HG03354 (cell line): ENCODE results near the gene LRP1B.
"Not testable (repeated sequence)": the region's sequence is repeated elsewhere in the genome, so short reads cannot be mapped to it uniquely, and the experiment has no call there.

ENCODE experiments used
- ATAC-seq: cut with Tn5 transposase; IDR thresholded peaks from one replicate; pipeline ENCODE4 v1.9.1; 2021; ENCODE audit warnings: mild to moderate bottlenecking; ENCODE audit not compliant: unreplicated experiment, poor library complexity, severe bottlenecking

LRP1B gene

DNA sequence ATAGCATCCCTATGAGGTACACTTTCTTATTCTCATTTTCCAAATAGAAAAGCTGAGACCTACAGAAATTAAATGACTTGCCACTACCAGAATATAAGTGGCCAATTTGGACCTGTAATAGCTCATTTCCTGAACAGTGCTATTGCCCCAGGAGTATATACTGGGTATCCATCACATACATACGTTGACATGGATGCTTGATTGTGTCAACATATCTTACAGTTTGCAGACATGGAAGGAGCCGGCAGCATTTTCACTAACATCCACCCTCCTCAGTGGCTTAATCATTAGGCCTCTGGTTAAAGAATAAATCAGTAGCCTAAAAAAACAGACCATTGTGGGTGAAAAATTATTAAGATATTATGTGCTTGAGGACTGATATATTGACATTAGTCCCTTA lies 829.3 kb downstream of the LRP1B start:
- ATAC-seq, result no peak

DNA sequence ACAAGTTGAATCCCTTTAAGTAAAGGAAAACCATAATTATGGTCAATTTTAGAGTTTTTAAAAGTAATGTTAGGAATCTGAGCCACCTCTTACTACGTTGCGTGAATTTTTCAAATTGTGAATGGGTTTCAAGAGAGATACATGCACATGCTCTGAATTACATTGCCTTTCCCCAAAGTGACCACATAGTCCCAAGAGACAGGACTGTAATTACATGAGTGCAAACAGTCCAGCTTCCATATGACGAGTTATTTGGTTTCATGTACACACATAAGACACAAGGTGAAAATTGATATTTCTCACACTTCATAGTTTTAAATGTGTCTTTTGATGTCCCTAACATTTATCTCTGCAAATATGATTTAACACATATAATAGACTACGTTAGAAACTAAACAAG lies 850.8 kb downstream of the LRP1B start:
- no peak for ATAC-seq

DNA sequence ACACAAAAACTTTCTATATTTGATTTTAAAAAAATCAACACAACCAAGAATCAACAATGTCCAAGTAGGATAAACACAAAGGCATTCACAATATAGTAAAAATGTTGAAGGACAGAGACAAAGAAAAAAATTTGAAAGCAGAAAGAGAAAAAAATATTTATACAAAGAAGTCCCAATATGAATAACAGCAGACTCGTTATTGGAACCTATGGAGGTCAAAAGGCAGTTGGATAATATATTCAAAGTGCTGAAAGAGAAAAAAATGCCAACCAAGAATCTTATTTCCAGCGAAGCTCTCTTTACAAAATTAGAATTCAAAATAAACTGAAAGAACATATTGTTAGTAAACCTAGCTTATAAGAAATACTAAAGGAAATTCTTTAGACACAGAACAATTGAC lies 859.5 kb downstream of the LRP1B start:
- ATAC-seq, result no peak

DNA sequence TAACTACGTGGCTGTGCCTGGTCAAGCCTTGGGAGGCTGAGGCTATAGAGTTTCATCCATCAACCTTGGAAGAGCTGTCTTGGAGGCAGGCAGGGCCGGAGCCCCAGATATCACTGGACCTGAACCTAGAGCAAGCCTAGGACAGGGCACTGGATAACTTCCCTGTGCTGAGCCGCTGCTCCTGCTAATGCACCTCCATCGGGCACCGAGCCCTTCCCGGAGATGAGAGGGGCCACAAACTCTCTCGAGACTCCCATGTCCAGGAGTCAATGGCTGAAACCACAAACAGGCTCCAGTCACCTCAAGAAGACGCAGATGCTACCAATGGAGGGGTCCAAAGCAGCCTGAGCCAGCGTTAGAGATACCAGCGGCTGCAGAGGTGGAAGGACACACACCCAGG lies 866.0 kb downstream of the LRP1B start:
- ATAC-seq, result no peak

DNA sequence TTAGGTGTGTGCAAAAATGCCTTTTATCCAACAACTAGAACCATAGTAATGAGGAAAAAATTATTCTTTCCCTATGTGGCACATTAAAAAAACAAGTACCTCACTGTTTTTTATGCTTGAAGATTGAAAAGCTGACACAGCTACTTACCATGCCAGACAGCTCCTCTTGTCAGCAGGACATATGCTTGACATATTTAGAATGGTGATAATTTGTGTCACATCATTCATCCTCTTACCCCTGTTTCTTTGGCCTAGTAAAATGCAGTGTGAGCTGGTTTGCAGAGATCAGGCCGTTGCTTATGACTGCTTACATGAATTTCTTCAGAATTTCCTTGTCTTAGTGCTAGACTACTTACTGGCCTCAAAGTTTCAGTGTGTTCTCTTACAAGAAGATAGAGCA lies 869.9 kb downstream of the LRP1B start:
- no peak for ATAC-seq

DNA sequence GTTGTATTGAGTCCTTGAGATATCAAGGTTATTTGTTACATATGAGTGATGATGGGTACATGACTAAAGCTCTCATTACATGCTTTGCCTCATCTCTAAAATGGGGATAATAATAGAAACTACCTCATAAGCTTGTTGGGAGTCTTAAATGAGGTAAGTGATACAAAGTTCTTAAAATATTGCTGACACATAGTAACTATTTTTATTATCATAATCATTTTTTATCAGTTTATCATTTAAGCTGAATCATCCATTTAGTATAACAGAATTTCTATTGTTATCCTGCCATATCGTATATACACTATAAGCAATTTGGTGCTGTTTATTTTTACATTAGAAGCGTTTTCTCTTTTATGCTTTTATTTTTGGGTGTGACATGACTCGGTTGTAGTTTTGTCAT lies 871.1 kb downstream of the LRP1B start:
- ATAC-seq, result no peak

DNA sequence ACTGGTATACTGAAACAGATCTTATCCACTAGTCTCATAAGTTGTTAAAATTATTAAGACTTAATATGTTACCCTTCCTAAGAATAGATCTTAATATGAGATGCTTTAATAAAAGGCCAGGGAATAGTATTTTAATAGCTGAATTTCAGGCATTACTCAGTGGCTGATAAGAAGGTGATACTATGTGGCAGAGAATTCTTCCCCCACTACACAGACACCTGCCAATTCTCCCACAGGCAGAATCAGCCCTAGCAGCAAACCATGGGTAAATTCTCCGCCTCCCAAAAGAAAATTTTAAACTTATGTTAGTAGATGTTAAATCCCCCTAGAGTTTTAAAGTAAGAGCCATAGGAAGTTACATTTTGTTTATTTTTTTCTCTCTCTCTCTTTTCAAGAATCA lies 888.8 kb downstream of the LRP1B start:
- ATAC-seq, result no peak

DNA sequence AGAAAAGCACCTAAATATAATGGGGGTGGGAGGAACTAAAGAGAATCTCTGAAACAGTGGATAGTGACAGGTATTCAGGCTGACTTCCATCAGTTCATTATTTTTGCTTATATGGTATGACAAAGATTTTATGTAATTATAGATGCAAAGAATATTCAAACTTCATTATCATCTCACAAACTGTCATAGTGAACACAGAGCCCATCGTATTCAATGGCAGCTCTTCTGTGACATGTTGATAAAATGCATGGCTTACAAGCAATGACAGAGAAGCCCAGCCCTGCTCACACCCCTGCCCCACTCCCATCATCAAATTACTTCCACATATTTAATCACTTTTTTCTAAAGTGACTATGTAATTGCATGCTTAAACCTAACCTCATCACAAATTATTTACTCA lies 904.3 kb downstream of the LRP1B start:
- no peak for ATAC-seq

DNA sequence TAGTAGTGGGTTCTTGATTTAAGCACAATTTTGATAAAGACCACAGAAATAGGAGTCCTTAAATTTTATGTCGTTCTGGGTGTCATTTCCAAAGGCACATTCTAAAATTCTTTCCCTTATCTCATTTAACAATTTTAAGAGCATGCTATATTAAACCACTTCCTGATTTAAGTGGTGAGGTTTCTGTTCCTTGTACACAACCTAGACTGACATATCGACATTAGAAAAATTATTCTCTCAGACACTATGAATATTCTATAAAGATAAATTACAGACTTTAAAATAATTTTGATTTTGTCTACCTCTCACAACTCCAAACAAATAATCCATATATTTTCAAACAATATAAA lies 923.8 kb downstream of the LRP1B start:
- no peak for ATAC-seq

DNA sequence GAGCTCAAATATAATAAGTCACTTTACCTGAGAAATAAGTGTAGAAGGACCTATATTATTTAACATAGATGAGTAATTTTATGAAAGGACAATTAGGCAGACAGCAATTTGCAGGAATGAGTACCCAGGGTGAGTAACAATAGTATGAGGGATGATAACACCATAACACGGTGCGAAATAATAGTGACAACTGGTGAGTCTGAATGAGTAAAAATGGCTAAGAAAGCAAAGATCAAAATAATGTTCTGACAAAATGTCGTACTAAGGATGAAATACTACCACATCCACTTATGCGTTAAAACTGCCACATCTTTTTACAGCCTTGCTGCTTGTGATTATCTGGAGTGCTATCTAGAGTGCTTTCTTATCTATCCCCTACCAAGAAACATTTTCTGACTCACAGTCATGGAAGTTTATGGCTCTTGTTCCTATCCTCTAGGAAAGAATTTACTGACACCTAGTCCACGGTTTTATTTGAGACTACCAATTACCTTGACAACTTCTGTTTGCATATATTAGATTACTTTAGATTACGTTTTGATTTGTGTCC lies 929.7 kb downstream of the LRP1B start:
- no peak for ATAC-seq

DNA sequence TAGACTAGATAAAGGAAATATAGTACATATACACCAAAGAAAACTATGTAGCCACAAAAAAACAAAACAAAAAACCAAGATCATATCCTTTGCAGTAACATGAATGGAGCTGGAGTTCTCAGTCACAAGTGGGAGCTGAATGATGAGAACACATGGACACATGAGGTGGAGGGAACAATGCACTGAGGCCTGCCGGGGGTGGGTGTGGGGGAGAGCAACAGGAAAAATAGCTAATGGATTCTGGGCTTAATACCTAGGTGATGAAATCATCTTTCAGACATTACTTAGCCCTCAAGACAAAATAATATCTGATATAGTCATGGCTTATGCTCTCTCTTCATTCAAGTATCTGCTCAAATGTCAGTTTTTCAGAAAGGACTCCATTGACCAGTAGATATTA lies 930.6 kb downstream of the LRP1B start:
- no peak for ATAC-seq

DNA sequence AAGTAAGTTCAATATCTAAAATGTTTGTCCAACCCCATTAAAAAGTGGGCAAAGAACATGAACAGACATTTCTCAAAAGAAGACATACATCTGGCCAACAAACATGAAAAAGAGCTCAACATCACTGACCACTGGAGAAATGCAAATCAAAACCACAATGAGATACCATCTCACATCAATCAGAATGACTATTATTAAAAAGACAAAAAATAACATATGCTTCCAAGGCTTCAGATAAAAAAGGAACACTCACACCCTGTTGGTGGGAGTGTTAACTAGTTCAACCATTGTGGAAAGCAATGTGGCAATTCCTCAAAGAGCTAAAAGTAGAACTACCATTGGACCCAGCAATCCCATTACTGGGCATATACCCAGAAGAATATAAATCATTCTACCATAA lies 931.1 kb downstream of the LRP1B start:
- no peak for ATAC-seq

DNA sequence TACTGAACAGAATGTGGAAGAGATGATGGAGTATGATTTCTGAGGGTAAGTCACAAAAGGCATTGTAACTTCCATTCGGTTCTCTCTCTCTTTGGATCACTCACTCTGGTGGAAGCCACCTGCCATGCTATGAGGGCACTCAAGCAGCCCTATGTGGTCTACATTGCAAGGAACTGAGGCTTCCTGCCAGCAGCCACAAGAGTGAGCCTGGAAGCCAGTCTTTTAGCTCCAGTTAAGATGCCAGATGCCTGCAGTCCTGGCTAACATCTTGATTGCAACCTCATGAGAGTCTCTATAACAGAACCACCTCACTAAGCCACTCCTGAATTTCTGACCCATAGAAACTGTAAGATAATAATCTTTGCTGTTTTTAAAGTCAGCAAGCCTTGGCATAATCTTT lies 935.7 kb downstream of the LRP1B start:
- ATAC-seq, result no peak

DNA sequence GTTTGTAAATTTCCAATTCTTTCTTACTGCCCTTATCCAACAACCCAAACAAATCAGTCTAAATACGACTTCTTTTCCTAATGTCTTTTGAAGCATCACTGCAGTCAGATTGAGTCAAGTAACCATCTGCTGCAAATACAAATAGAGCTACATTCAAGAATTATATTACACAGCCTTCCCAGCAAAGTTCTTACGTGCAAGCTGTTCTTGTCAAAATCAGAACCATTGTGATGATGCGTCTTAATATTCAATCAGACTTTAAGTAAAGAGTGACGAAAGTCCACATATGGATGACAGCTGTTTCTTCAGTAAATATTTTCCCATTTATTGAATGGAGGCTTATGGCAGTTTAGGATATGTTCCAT lies 943.8 kb downstream of the LRP1B start:
- no peak for ATAC-seq

DNA sequence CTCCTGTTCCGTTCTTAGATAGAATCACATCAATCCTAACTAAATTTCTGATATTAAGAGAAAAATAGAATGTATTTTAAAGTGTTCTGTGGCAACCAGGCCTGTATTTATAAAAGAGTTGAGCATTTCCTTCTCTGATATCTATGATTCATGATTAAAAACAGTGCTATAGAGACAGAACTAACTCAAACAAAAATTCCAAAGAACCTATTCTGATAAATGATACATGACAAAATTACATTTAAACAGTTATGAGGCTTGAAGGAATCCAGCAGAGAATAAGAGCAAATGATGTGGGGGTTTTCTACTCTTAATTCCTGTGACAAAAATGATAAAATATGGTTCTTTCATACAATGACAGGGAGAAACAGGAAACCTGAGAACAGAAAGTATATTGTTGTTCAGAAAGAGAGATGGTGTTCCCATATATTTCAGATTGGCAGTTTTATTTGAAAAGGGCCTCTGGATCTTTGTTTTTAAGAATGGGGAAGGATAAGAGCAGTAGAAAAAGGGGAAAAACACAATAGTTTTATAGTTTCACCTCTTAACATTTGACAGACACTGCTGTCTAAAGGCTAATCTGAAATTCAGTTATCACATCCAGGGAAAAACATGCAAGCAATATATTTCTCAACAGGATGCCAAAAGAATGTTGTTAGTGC lies 944.3 kb downstream of the LRP1B start:
- ATAC-seq, result no peak

DNA sequence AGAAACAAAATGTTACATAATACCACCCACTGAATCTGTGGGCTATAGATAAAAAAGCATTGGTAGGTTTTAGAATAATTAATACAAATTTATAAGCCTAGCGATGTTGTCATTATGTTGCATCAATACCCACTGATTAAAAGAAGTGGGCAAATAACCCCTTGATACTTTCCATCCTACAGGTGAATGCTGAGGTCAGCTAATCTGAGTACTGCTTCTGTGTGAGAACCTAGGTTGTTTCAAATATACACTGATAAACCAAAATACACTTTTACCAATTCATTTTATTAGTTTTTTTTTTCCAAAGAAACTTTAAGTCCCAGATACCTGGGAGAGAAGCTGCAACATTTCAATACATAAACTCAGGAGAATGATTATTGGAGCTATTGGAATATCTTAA lies 948.6 kb downstream of the LRP1B start:
- no peak for ATAC-seq

DNA sequence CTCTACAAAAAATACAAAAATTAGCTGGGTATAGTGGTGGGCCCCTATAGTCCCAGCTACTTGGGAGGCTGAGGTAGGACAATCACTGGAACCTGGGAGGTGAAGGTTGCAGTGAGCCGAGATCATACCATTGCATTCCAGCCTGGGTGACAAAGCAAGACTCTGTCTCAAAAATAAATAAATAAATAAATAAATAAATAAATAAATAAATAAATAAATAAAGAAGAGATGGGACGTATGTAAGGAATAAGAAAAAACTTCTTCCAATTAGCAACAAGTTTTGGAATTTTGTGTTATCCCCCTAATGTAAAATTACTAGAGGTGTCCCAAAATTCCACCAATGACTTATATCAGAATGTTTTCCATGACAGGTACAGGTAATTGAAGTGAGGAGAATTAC lies 961.7 kb downstream of the LRP1B start:
- not testable (repeated sequence) for ATAC-seq

DNA sequence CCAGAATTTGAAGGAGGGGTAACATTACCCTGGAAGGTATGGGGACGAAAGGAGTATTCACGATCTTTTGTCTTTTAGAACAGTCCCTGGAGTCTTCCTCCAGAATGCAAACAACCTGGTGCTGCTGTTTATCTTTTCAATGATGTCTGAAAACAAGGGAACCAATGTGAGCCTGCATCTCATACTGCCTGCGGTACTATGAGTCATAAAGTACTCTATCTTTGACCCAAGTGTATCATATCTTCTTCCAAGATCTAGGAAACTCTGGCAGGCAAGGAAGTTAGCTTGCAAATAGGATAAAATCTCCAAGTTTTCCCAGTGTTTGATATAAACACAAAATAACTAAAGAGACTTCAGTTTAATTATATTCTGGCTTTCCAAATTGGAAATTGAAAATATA lies 968.5 kb downstream of the LRP1B start:
- no peak for ATAC-seq

DNA sequence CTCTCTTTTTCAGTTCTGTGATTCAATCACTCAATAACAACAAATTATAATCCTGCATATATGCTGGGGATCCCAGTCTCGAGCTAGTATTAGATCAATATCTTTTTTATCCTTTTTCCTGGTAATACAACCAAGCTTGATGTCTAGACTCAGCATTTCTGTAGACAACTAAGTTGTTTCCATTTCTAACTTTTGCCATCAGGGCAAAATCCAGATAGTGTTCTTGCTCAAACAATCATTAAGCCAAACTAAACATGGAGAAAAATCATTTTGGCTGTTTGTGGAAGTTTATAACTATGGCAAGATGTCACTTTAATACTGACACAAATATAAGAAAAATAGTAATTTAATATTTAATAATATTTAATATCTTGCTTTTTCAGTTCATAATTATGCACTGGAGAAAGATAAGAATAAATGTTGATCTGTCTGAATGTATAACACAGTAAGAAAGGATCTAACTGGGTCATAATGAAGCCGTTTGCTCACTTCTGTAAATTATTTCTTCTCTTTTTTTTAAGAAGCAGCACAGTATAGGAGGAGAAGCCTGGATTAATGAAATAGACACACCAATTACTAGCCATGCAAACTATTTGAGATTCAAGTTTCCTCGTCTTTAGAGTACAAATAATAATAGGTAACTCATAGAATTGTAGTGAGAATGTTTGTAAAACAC lies 979.1 kb downstream of the LRP1B start:
- no peak for ATAC-seq

DNA sequence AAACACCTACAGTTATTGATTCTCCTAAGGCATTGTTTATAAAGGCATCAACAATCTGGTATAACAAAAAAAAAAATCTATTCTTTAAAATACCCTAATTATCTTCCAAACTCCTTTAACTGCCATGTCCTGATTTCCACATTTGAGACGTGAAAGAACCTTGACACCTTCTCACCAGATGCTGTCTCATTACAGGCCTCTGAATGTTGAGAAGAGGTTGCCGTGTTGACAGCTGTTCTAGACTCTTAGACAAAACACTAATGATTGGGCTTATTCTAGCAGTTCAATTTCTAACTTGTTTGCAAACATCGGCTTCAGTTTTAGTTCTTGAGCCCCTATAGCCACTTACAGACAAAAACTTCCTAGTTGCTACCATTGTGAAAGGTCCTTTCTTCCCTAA lies 988.8 kb downstream of the LRP1B start:
- ATAC-seq, result no peak

DNA sequence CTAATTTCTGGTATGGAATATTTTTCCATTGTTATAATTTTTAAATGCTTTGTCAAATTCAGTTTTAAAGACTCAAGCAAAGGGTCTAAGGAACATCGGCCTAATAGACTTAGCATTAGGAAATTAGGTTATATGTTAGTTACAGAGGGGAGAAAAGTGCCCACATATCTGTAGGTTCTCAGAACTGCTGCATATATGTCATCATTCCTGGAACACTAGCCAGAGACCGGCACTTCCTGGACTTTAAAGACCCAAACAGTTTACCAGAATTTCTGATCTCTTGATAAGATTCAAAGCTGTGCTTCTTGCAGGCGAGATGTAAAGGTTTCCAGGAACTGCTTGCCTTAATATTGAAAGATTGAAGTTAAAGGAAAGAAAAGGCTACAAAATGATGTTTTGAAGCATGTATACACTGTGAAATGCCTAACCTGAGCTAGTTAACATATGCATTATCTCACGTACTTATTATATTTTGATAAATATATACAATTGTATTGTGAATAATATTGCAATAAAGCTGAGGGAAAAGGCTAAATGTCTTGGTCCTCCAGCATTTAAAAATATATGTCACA lies 993.6 kb downstream of the LRP1B start:
- no peak for ATAC-seq
